GM12865 (cell line): ENCODE measurements around the gene CYP4A22.

Source experiments
- DNase-seq: peaks from one replicate; pipeline ENCODE4 v3.0.0; 2010; ENCODE audit warnings: low read depth
- H3K4me3 ChIP-seq: 2 replicates; pipeline ENCODE4 v1.5.1; 2011; ENCODE audit warnings: mild to moderate bottlenecking, low read depth, low read length, control low read depth
- CTCF ChIP-seq: IDR thresholded peaks from 2 replicates; pipeline ENCODE4 v1.5.1; 2011; ENCODE audit warnings: low read length, control low read depth, low read depth, inconsistent platforms; ENCODE audit not compliant: insufficient read depth; ENCODE audit errors: missing control alignments

The CYP4A22 gene

GRCh38 chr1:47160716-47161115 lies 23.5 kb downstream of the CYP4A22 start:
- DNase-seq: no peak
- H3K4me3 ChIP-seq: no peak overlapping the region
- TF ChIP-seq CTCF: no peak

GRCh38 chr1:47161298-47162040 lies 24.2 kb downstream of the CYP4A22 start:
- DNase-seq: no peak
- H3K4me3 ChIP-seq: no peak overlapping the region
- TF ChIP-seq CTCF: no peak

- TF ChIP-seq CTCF: no peak
- no peak for DNase-seq
- no peak overlapping the region for H3K4me3 ChIP-seq
Observed at GRCh38 chr1:47164552-47164951, 27.3 kb downstream of the CYP4A22 start.

- H3K4me3 ChIP-seq: no peak overlapping the region
- no peak for TF ChIP-seq CTCF
- no peak for DNase-seq
Observed at GRCh38 chr1:47172782-47173181, 35.5 kb downstream of the CYP4A22 start.

GRCh38 chr1:47174656-47175020 lies 37.4 kb downstream of the CYP4A22 start:
- no peak for TF ChIP-seq CTCF
- DNase-seq: no peak
- no peak overlapping the region for H3K4me3 ChIP-seq

GRCh38 chr1:47175227-47175934 lies 38.1 kb downstream of the CYP4A22 start:
- H3K4me3 ChIP-seq: no peak overlapping the region
- peak; percentile 54 for DNase-seq
- TF ChIP-seq CTCF: peak; percentile 99

GRCh38 chr1:47178020-47178419 lies 40.8 kb downstream of the CYP4A22 start:
- no peak for TF ChIP-seq CTCF
- no peak for DNase-seq
- no peak overlapping the region for H3K4me3 ChIP-seq
